Activated CD8-positive, alpha-beta memory T cell treated with anti-CD3 and anti-CD28 coated beads, Interleukin-2, amount 50 U/mL, for 1 hour (primary cell): ENCODE data around the gene PPP1CA.
A peak's percentile ranks its signal among the peaks of the same experiment; 100 is the strongest.
"Not testable (repeated sequence)": the region's sequence is repeated elsewhere in the genome, so short reads cannot be mapped to it uniquely, and the experiment has no call there.

Experiments
- DNase-seq: peaks from one replicate; pipeline ENCODE4 v3.0.0-alpha.2; 2020; ENCODE audit errors: extremely low read depth

The PPP1CA gene

DNA sequence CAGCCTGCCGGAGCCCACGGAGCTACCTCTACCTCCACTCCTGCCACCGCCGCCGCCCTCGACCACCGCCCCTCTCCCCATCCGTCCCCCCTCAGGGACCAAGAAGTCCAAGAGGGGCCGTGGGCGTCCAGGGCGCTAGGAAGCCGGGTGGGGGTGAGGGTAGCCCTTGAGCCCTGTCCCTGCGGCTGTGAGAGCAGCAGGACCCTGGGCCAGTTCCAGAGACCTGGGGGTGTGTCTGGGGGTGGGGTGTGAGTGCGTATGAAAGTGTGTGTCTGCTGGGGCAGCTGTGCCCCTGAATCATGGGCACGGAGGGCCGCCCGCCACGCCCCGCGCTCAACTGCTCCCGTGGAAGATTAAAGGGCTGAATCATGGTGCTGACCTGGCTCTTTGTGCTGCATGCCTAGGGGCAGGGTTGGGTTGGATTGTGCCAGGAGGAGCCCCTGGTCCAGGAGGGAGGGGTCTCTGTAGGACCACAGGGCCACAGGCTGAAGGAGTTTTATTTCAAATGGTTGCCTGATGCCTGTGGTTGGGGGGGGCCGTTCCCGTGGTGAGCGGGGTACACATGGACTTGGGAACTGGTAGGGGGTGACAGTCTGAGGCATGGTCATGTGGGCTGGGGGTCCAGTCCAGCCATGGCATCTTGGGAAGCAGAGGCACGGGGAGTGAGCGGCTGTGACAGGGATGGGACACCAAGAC, 33.5 kb upstream of the PPP1CA start:
- DNase-seq = no peak

DNA sequence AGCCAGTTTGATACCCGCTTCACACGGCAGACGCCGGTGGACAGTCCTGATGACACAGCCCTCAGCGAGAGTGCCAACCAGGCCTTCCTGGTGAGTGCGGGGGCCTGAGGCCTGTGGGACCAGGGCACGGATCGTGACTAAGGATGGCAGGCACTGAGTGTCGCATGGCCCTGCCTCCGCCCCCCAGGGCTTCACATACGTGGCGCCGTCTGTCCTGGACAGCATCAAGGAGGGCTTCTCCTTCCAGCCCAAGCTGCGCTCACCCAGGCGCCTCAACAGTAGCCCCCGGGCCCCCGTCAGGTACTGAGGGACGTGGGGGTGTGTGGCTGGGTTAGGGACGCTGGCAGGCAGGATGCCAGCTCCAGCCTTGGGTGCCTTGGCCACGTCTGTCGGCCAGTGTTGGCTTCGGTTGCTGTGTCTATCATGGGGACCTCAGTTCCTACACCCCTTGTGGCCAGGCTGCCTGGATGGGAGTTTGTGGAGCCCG, 32.8 kb upstream of the PPP1CA start:
- no peak for DNase-seq

DNA sequence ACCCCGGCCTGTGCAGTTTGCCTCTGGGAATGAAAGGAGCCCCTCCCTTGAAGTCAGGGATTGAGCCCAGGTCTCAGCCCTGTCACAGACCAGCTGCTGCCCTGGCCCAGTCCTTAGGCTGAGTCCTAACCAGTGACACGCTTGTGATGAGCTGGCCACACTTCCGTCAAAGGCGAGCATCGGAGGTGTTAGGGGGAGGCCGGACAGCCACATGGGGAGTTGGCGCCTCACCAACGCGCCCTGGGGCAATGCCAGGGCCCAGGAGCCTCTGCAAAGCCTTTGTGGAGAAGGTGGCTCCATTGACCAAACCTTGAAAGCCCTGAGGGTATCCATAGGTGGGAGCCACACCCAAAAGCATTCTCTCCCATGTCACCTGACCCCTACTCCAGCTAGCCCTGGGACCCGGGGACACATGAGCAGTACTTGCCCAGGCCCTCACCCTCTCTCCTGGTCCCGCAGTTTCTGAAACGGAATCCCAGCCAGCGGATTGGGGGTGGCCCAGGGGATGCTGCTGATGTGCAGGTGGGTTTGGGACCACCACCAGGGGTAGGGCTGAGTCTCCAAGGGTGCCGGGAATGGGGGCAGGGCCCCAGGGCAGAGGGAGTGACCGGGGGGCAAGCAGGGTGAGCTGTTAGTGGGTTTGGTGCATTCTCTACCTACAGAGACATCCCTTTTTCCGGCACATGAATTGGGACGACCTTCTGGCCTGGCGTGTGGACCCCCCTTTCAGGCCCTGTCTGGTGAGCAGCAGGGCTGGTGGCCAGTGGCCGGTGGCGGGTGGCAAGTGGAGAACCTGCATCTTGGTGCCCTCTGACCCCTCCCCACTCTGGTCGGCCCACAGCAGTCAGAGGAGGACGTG, 32.1 kb upstream of the PPP1CA start:
- no peak for DNase-seq

DNA sequence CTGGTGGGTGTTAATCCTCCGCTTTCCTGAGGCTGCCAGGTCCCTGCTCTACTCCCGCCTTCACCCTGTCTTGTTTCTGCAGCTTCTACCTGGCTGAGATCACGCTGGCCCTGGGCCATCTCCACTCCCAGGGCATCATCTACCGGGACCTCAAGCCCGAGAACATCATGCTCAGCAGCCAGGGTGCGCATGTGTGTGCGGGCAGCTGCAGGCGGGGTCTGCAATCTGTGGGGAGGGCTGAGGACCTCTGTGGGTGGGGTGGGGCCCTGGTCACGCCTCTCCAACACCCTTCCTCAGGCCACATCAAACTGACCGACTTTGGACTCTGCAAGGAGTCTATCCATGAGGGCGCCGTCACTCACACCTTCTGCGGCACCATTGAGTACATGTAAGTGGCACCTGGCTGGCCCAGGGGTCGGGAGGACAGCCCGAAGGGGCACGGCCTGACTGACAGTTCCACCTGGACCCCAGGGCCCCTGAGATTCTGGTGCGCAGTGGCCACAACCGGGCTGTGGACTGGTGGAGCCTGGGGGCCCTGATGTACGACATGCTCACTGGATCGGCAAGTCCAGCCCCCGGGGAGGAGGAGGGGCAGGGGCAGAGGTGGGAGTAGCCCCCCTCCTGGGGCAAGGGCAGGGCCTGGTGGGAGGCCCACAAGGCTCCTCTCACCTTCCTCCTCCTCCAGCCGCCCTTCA, 31.1 kb upstream of the PPP1CA start:
- DNase-seq = no peak

DNA sequence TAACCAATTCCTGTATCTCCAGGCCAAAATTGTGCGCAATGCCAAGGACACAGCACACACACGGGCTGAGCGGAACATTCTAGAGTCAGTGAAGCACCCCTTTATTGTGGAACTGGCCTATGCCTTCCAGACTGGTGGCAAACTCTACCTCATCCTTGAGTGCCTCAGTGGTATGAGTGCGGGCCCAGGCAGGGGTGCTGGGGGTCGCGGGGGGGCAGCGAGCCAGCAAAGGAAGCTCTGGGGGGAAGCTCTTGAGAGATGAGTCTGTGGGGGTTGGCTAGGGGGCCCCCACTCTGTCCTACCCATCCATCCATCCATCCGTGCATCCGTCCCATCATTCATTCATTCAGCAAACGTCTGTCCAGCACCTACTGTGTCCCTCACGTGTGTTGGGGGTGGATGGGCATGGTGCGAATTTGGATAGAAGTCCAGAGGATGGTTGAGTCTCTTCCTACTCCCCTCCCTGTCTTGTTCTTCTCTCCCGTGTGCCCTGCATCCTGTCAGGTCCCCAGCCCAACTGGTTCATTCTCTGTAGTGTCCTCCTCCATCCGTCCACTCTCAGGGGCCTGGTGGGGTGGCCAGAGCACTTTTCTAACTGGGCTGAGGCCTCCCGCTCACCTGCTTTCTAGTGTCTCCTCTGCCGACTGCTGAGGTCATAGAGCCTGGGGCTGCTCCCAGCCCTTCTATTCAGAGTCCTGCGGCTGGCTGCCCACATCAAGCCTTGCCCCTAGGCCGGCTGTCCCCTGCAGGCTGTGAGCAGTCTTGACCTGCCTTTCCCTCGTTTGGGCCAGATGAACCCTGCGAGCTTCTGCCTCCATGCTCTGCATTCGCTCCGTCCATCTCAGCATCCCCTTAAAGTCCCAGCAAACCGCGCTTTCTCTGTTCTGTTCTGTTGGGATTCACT, 29.9 kb upstream of the PPP1CA start:
- DNase-seq = no peak

DNA sequence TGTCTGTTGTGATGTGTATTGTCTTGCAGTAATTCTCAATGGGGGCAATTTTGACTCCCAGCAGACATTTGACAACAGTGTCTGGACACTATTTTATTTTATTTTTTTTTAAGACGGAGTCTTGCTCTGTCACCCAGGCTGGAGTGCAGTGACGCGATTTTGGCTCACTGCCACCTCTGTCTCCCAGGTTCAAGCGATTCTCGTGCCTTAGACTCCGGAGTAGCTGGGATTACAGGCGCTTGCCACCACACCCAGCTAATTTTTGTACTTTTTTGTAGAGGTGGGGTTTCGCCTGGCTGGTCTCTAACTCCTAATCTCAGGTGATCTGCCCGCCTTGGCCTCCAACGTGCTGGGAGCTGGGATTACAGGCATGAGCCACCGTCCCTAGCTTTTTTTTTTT, 28.1 kb upstream of the PPP1CA start:
- no peak for DNase-seq

DNA sequence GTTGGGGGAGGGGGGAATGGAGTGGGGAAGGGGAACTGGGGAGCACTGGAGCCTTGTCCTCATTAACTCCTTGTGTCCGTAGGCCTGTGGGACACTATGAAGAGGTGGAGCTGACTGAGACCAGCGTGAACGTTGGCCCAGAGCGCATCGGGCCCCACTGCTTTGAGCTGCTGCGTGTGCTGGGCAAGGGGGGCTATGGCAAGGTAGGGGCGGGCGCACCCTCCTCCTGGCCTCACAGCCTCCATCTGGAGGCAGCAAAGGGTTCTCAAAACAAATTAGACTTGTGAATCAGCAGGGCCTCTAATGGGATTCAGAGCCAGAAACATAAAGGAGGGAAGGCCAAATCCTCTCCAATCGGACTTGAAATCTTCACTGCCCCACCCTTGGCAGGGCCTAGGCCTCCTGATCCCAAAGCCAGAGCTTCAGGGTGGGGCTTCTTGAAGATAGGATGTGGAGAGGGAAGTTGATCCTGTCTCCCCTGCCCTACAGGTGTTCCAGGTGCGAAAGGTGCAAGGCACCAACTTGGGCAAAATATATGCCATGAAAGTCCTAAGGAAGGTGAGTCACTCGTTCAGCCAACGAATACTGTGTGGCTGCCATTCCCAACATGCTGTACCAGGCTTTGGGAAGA, 27.5 kb upstream of the PPP1CA start:
- no peak for DNase-seq

DNA sequence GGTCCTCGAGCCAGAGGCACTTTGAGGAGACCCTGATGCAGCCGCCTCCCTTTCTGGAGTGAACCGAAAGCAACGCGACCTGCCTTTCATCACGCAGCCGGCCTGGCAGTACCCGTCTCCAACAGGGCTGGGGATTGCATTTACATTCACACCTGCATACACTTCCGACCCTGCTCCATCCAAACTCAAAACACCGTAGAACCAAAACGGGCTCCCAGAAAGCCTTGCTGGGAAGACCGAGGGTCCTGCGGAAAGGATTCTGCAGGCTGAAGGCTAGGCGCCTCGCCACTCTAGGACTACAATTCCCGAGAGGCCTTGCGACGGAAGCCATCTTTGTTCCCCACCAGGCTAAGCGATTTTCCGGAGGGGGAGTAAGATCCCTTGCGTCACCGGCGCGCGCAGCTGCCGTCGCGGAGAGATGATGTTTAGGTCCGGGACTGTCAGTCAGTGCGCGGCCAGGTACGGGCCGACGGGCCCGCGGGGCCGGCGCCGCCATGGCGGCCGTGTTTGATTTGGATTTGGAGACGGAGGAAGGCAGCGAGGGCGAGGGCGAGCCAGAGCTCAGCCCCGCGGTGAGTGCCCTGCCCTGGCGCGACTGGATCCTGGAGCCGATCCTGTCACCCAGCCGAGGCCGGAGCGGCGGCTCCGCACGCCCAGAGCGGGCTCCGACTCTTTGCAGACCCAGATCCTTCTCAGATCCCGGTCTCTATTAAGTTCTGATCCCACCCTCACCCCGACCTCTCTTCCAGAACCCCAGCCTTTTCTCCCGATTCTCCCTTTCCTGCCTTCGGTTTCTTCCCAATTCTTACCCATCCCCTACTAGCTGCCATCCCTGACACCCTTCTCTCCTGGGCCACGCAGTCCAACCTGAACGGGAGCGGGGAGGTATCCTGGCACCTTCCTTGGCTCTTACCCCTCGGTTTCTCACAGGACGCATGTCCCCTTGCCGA, 26.7 kb upstream of the PPP1CA start, which contains the start of gene RPS6KB2:
RPS6KB2 (plus strand) TSS at position 443 of the 950 bp plus-strand sequence; CDS start at position 495, 52 bp downstream.
- DNase-seq = peak; percentile 93

DNA sequence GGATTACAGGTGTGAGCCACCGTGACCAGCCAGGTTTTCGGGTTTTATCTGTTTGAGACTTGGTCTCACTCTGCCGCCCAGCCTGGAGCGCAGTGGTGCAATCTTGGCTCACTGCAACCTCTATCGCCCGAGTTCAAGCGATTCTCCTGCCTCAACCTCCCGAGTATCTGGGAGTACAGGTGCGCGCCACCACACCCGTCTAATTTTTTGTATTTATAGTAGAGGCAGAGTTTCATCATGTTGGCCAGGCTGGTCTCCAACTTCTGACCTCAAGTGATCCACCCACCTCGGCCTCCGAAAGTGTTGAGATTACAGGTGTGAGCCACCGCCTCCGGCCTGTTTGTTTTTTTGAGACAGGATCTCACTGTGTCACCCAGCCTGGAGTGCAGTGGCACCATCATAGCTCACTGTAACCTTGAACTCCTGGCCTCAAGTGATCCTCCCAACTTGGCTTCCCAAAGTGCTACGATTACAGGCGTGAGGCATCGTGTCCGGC, 25.8 kb upstream of the PPP1CA start:
- not testable (repeated sequence) for DNase-seq

DNA sequence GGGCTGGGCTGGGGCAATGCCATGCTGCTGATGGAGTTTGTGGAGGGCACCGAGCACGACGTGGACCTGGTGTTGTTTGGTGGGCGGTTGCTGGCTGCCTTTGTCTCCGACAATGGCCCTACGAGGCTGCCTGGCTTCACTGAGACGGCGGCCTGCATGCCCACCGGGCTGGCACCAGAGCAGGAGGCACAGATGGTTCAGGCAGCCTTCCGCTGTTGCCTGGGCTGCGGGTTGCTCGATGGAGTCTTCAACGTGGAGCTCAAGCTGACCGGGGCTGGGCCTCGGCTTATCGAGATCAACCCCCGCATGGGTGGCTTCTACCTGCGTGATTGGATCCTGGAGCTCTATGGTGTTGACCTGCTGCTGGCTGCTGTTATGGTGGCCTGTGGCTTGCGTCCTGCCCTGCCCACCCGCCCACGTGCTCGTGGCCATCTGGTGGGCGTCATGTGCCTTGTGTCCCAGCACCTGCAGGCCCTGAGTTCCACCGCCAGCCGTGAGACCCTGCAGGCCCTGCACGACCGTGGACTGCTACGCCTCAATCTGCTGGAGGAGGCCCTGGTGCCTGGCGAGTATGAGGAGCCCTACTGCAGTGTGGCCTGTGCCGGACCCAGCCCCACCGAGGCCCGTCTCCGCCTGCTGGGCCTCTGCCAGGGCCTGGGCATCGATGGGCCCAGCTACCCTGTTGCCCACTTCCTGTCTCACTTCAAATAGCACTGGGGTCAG, 22.4 kb upstream of the PPP1CA start:
- no peak for DNase-seq

DNA sequence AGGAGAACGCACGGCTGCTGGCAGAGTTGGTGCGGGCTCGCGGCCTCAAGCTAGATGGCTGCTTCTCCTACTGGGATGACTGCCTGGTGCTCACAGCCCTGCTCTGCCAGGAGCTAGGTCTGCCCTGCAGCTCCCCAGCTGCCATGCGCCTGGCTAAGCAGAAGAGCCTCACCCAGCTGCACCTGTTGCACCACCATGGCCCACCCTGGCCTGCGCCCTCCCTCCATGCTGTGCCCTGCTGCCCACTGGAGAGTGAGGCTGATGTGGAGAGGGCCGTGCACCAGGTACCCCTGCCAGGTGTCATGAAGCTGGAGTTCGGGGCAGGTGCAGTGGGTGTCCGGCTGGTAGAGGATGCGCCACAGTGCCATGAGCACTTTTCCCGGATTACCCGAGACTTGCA, 21.8 kb upstream of the PPP1CA start:
- DNase-seq = no peak

DNA sequence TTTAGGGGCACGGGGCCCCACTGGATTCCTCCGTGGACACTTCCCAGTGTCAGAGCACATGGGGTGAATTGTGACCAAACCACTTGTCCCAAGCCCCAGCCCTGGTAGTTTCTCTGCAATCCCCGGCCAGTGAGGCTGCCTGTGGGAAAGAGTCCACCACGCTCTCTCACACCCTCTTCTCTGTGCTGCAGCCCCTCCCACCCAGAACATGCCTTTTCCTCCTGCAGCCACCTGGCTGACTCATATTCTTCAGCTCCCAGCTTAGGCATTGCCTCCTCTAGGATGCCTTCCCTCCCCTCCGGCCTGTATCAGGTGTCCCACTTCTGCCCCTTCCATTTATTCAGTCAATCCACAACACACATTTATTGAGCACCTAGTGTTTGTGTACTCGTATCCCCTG, 21.2 kb upstream of the PPP1CA start:
- no peak for DNase-seq

DNA sequence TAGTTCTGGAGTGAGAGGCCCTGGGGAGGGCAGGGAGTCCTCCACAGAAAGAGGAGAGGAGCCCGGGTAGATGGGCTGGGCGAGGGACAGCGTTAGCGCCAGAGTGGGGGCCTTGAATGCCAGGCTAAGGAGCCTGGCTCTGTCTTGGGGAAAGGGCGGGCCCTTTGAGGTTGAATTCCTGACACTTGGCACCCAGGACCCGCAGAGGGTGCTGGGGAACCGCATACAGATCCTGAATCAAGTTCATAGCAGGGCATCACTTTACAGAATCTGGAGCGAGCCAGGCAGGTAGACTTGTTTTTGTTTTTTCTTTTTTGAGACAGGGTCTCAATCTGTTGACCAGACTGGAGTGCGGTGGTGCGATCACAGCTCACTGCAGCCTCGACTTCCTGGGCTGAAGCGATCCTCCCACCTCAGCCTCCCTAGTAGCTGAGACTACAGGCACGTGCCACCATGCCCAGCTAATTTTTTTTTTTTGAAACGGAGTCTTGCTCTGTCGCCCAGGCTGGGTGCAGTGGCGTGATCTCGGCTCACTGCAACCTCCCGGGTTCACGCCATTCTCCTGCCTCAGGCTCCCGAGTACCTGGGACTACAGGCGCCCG, 19.9 kb upstream of the PPP1CA start:
- no peak for DNase-seq

DNA sequence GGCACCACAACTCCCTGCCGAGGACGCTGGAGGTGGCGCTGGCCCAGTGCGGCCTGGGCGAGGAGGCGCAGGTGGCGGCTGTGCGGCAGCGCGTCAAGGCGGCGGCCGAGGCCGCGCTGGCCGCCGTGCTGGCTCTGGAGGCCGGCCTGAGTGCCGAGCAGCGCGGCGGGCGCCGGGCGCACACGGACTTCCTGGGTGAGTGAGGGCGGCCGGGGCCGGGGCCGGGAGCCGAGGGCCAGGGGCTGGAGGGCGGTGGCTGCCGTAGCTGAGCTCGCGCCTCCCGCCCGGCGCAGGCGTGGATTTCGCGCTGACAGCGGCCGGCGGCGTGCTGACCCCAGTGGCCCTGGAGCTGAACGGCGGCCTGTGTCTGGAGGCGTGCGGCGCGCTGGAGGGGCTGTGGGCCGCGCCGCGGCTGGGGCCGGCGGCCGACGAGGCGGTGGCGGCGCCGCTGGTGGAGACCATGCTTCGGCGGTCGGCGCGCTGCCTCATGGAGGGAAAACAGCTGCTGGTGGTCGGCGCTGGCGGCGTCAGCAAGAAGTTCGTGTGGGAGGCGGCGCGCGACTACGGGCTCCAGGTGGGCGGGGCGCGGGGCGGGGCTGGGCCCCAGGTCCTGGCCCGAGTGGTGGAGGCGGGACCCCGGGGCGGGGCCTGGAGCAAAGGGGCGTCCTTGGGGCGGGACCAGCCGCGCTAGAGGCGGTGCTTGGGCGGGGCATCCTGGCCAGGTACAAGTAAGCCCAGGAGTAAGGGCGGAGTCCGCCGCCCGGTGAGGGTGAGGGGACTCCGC, 19.2 kb upstream of the PPP1CA start:
- DNase-seq = peak; percentile 90

DNA sequence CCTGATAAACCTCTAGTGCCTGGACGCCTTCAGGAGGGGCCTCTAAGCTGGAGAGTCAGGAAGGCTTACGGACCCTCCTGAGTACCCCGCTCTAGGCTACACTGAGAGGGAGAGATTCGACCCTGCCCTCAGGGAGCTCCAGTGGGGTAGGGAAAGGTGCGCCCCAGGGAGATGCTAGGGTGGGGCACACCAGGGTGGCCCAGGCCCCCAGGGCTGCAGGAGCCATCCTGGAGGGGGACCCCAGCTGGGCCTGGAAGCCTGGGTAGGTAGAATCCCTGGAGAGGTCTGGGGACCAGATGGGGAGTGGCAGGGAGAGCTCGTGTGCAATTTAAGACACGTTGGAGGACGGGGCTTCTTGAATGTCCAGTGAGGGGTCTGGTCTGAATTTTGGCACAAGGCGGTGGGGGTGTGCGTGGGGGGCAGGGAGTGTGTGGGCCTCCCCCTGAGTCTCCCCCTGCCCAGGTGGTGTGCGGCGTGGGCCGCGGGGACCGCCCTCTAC, 18.5 kb upstream of the PPP1CA start:
- DNase-seq = no peak

DNA sequence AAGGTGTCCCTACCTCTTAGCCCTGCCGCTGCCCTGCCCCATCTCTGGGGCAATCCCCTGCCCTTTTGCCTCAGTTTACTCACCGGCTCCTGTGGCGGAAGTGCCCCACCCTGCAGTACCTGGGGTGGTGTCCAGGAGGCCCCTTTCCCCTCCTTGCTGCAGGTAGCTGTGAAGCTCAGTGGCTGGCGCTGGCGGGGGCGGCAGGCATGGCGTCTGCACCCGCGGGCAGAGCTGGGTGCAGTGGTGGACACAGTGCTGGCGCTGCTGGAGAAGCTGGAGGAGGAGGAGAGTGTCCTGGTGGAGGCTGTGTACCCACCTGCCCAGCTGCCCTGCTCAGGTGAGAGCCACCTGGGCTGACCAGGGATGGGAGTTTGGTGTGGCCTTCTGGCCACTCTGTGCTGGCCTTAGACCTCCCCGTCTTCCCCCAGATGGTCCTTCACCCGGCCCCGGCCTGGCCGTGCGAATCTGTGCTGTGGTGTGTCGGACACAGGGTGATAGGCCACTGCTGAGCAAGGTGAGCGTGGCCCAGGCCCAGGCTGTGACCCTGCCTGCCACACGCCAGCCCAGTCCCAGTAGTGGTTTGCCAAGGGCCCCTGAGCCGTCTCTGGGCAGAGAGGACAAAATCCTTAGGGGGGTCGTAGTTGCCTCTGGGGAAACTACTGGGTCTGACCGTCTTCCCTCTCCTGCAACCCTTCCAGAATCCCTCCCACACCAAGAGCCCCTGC, 17.8 kb upstream of the PPP1CA start:
- no peak for DNase-seq
